Esophagus squamous epithelium (tissue), 5 donors: ENCODE data around the gene BIVM. TPM values are rescaled to one million over a fixed set of nuclear protein-coding genes. Genes with fewer than 3 reads are reported as not detected.

Source experiments
- DNase-seq: peaks from one replicate; lab custom pipeline; 2025; lab: John Stamatoyannopoulos, UW
- H3K27ac ChIP-seq, 4 donors: fragments of 200-600 bp; sonication (generic); one replicate each; pipeline ENCODE4 v1.5.1; 2016 to 2019; ENCODE audit warnings: mild to moderate bottlenecking in 1 of 4
- H3K27me3 ChIP-seq, 4 donors: fragments of 200-600 bp; sonication (generic); 1 replicate in 3 of 4; 2 replicates in 1 of 4; pipeline versions ENCODE4 v1.5.1 to v1.6.0; 2017 to 2021; ENCODE audit warnings: antibody characterized with exemption in 1 of 4
- H3K36me3 ChIP-seq, 3 donors: fragments of 200-600 bp; sonication (generic); one replicate each; pipeline ENCODE4 v1.5.1; 2016 to 2019
- H3K4me1 ChIP-seq, 3 donors: fragments of 200-600 bp; sonication (generic); one replicate each; pipeline ENCODE4 v1.5.1; 2017 to 2019
- H3K4me3 ChIP-seq, 4 donors: fragments of 200-600 bp; sonication (generic); 1 replicate in 3 of 4; 2 replicates in 1 of 4; pipeline ENCODE4 v1.5.1; 2016 to 2019; ENCODE audit warnings: mild to moderate bottlenecking in 2 of 4, moderate library complexity in 1 of 4
- H3K9me3 ChIP-seq, 3 donors: fragments of 200-600 bp; sonication (generic); one replicate each; pipeline ENCODE4 v1.5.1; 2016 to 2019
- CTCF ChIP-seq, 6 experiments: fragments of 450-650 bp in 4 of 6; fragments of 200-600 bp in 2 of 6; sonication (generic) in 2 of 6; IDR thresholded peaks; one replicate each; pipeline ENCODE4 v1.5.1; 2016 to 2019; ENCODE audit warnings: antibody characterized with exemption in 6 of 6, mild to moderate bottlenecking in 4 of 6, moderate library complexity in 4 of 6
- POLR2A ChIP-seq, 4 donors: fragments of 450-650 bp; IDR thresholded peaks; one replicate each; pipeline ENCODE4 v1.6.1; 2017; ENCODE audit warnings: antibody characterized with exemption in 4 of 4, mild to moderate bottlenecking in 4 of 4, moderate library complexity in 3 of 4
- WGBS, 2 donors: methylation state at CpG; one replicate each; pipeline ENCODE4 v1.1.5; 2018; 5-methylcytosine and 5-hydroxymethylcytosine counted together
- intact Hi-C: fragments of 100-400 bp; cut with DNase I; formaldehyde crosslinking; loops from one replicate; pipeline ENCODE4 v1.15.0; 2022
- total RNA-seq, 4 donors: library from RNA; depleted of rRNA; stranded (reverse); fragments of >200 nt; gene quantifications; one replicate each; pipeline ENCODE4 v1.1.0, GENCODE V29; 2016
- donor health status: DM: yes; HTN: yes; CAD: no.

Gene BIVM
- total RNA-seq, 4 donors from 2014 or later, result 6.4 to 17.5 (median 9.8) TPM

GRCh38 chr13:102761071-102761470 is 37.8 kb upstream of the BIVM start:
- DNase-seq, result no peak
- no peak for TF ChIP-seq POLR2A (IDR thresholded peaks at IDR 0.05)
- no peak for TF ChIP-seq CTCF (IDR thresholded peaks at IDR 0.05)
- intact Hi-C loops, result no loop called here

GRCh38 chr13:102763741-102764140 is 35.2 kb upstream of the BIVM start:
- Histone ChIP-seq H3K4me1 (no peaks in the 10 kb centered on the region), H3K27ac (no peak overlapping the region), H3K27me3 (no peaks in the 10 kb centered on the region), H3K36me3 (peaks cover 0 to 26% (median 0%) of the 10 kb centered on the region in 3 donors), H3K4me3 (no peak overlapping the region), H3K9me3 (no peaks in the 10 kb centered on the region)
- no peak for DNase-seq
- TF ChIP-seq POLR2A (IDR thresholded peaks at IDR 0.05), result no peak
- intact Hi-C loops, result no loop called here
- WGBS, 2 donors, result 88% methylated on average over 1 of the region's 1 CpG

More at GRCh38 chr13:102761071-102761470, 37.8 kb upstream of the BIVM start:
- H3K4me3 ChIP-seq, result no peak overlapping the region
- no peaks in the 10 kb centered on the region for H3K4me1 ChIP-seq
- no peaks in the 10 kb centered on the region for H3K9me3 ChIP-seq
- H3K27ac ChIP-seq, result no peak overlapping the region
- peaks cover 0 to 7% (median 0%) of the 10 kb centered on the region in 3 donors for H3K36me3 ChIP-seq
- no peaks in the 10 kb centered on the region for H3K27me3 ChIP-seq
- 64 to 100% methylated on average over 1 of the region's 1 CpG for WGBS, 2 donors

- peaks cover 0 to 26% (median 0%) of the 10 kb centered on the region in 3 donors for H3K36me3 ChIP-seq
- intact Hi-C loops, result no loop called here
- no peak for DNase-seq
- no peak overlapping the region for H3K4me3 ChIP-seq
- no peaks in the 10 kb centered on the region for H3K9me3 ChIP-seq
- peaks cover 5 to 17% (median 8%) of the 10 kb centered on the region in 3 donors for H3K4me1 ChIP-seq
- 47 to 63% methylated on average over 2 of the region's 2 CpGs for WGBS, 2 donors
- no peak overlapping the region for H3K27ac ChIP-seq
- TF ChIP-seq POLR2A (IDR thresholded peaks at IDR 0.05) (no peak), CTCF (IDR thresholded peaks at IDR 0.05) (no peak)
- H3K27me3 ChIP-seq, result no peaks in the 10 kb centered on the region
These were observed 30.0 kb upstream of the BIVM start for GRCh38 chr13:102768909-102769308.

- no peak for DNase-seq
- no peaks in the 10 kb centered on the region for H3K27me3 ChIP-seq
- intact Hi-C loops, result no loop called here
- H3K4me3 ChIP-seq, result no peak overlapping the region
- no peak for TF ChIP-seq POLR2A (IDR thresholded peaks at IDR 0.05)
- no peak for TF ChIP-seq CTCF (IDR thresholded peaks at IDR 0.05)
- H3K27ac ChIP-seq, result no peak overlapping the region
- no peaks in the 10 kb centered on the region for H3K9me3 ChIP-seq
- H3K4me1 ChIP-seq, result peaks cover 8 to 25% (median 10%) of the 10 kb centered on the region in 3 donors
- H3K36me3 ChIP-seq, result peaks cover 0 to 26% (median 0%) of the 10 kb centered on the region in 3 donors
- WGBS, 2 donors, result 63 to 65% methylated on average over 4 of the region's 4 CpGs
These were observed 29.2 kb upstream of the BIVM start for GRCh38 chr13:102769679-102770078.

GRCh38 chr13:102770435-102770834 is 28.5 kb upstream of the BIVM start:
- H3K4me1 ChIP-seq, result peaks cover 8 to 25% (median 10%) of the 10 kb centered on the region in 3 donors
- no peaks in the 10 kb centered on the region for H3K9me3 ChIP-seq
- TF ChIP-seq POLR2A (IDR thresholded peaks at IDR 0.05) (no peak), CTCF (IDR thresholded peaks at IDR 0.05) (no peak)
- 78 to 80% methylated on average over 2 of the region's 2 CpGs for WGBS, 2 donors
- no peaks in the 10 kb centered on the region for H3K27me3 ChIP-seq
- intact Hi-C loops, result no loop called here
- H3K4me3 ChIP-seq, result no peak overlapping the region
- H3K27ac ChIP-seq, result no peak overlapping the region
- no peak for DNase-seq
- H3K36me3 ChIP-seq, result peaks cover 0 to 25% (median 0%) of the 10 kb centered on the region in 3 donors
